ENCODE measurements around the gene GRK6.

The GRK6 gene

GRCh38 chr5:177490311-177490991 lies 64.0 kb downstream of the GRK6 start:
- DNase-seq = no peak

DNA sequence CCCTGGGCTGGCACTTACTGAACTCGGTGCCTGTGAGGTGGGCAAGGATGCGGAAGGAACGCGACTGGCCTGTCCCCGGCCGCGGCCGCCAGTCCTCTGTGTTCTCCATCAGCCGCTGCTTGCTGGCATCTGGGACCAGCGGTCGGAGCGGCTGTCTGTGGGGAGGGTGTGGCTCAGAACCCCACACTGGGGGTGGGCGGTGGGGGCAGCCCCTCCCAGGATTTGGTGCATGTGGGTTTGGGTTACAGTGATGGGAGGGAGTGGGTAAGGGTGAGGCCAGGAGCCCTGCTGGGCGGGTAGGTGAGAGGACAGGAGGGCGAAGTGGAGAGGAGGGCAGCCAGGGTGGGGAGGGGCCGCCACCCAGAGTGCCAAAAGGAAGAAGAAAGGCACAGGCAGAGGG lies 64.5 kb downstream of the GRK6 start:
- DNase-seq = no peak

- no peak for DNase-seq
These were observed 65.0 kb downstream of the GRK6 start for GRCh38 chr5:177491429-177491945.

DNA sequence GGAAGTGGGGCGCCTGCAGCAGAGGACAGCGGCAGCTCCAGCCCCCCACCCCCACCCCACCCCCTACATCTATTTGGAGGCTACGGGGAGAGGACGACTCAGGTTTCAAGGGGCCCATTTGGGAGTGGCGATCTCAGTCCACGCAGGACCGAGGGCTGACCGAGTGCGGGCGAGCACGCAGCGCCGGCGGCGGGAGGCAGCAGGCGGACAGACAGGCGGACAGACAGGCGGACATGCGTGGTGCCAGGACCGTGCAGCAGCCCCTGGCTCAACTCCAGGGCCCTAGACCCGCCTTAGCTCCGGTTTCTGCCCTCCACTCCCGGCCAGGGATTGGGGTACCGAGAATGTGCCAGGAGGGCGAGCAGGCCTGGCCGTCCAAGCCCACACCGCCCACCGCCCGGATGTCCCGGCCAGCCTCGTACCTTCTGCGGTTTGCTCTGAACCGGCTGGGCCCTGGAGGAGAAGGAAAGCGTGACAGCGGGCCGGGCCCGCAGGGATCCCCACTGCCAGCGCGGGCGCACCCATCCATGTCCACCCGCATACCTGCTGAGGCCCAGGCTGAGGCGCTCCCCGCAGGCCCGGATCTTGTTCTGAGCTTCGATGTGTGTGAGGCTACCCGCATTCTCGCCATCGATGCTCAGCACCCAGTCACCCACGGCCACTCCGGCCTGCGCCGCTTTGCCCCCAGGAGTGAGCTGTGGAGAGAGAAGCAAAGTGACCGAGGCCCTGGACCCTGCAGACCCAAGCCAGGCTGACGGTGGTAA lies 65.7 kb downstream of the GRK6 start:
- no peak for DNase-seq

Data from kidney glomerular epithelial cell (primary cell).